Astrocyte (in vitro differentiated cells and primary cell): ENCODE results near the gene KASH5. TPM values are rescaled to one million over a fixed set of nuclear protein-coding genes. Genes with fewer than 3 reads are reported as not detected.
"Not testable (repeated sequence)": the region's sequence is repeated elsewhere in the genome, so short reads cannot be mapped to it uniquely, and the experiment has no call there.

Experiments used
- DNase-seq: peaks from one replicate; pipeline ENCODE4 v3.0.0-alpha.2; 2010; ENCODE audit warnings: low read depth
- FAIRE-seq: peaks from 2 replicates; lab custom pipeline; 2011; peaks lifted over from hg19 to GRCh38; lab: Jason Lieb, UNC
- H2AFZ ChIP-seq: 2 replicates; pipeline ENCODE4 v1.6.0; 2012; ENCODE audit warnings: low read depth, low read length, inconsistent platforms
- H3K27ac ChIP-seq: 2 replicates; pipeline ENCODE4 v1.5.1; 2011; ENCODE audit warnings: low read depth, low read length, inconsistent platforms
- H3K27me3 ChIP-seq: 2 replicates; pipeline ENCODE4 v1.6.0; 2011; ENCODE audit warnings: low read length, inconsistent platforms; ENCODE audit not compliant: insufficient read depth
- H3K36me3 ChIP-seq: 2 replicates; pipeline ENCODE4 v1.5.1; 2011; ENCODE audit warnings: low read length, inconsistent platforms; ENCODE audit not compliant: insufficient read depth
- H3K4me1 ChIP-seq: 2 replicates; pipeline ENCODE4 v1.5.1; 2011; ENCODE audit warnings: low read length, inconsistent platforms; ENCODE audit not compliant: insufficient read depth
- H3K4me2 ChIP-seq: 2 replicates; pipeline ENCODE4 v1.6.0; 2012; ENCODE audit warnings: low read length, inconsistent platforms
- H3K4me3 ChIP-seq: 2 replicates; pipeline ENCODE4 v1.5.1; 2011; ENCODE audit warnings: low read depth, mild to moderate bottlenecking, low read length, inconsistent platforms; ENCODE audit not compliant: insufficient read depth
- H3K79me2 ChIP-seq: 2 replicates; pipeline ENCODE4 v1.6.0; 2012; ENCODE audit warnings: mild to moderate bottlenecking, low read length, inconsistent platforms; ENCODE audit not compliant: insufficient read depth
- H3K9ac ChIP-seq: 2 replicates; pipeline ENCODE4 v1.6.0; 2012; ENCODE audit warnings: mild to moderate bottlenecking, low read length, inconsistent platforms
- H3K9me3 ChIP-seq: 2 replicates; pipeline ENCODE4 v1.5.1; 2012; ENCODE audit warnings: low read depth, mild to moderate bottlenecking, low read length, inconsistent platforms; ENCODE audit not compliant: insufficient read depth
- H4K20me1 ChIP-seq: 2 replicates; pipeline ENCODE4 v1.6.0; 2012; ENCODE audit warnings: low read length, inconsistent platforms; ENCODE audit not compliant: insufficient read depth
- H3K27ac Mint-ChIP-seq: one replicate; pipeline ENCODE4 v1.8.0; 2021; ENCODE audit warnings: mild to moderate bottlenecking, mixed read lengths; ENCODE audit not compliant: unreplicated experiment
- H3K27me3 Mint-ChIP-seq: one replicate; pipeline ENCODE4 v1.8.0; 2021; ENCODE audit warnings: low read depth, mixed read lengths; ENCODE audit not compliant: unreplicated experiment
- H3K36me3 Mint-ChIP-seq: one replicate; pipeline ENCODE4 v1.8.0; 2021; ENCODE audit warnings: low read depth, mixed read lengths; ENCODE audit not compliant: unreplicated experiment
- H3K4me1 Mint-ChIP-seq: one replicate; pipeline ENCODE4 v1.8.0; 2021; ENCODE audit warnings: low read depth, mixed read lengths; ENCODE audit not compliant: unreplicated experiment
- H3K4me3 Mint-ChIP-seq: one replicate; pipeline ENCODE4 v1.8.0; 2021; ENCODE audit warnings: mild to moderate bottlenecking, moderate library complexity, mixed read lengths; ENCODE audit not compliant: unreplicated experiment
- H3K9me3 Mint-ChIP-seq: one replicate; pipeline ENCODE4 v1.8.0; 2021; ENCODE audit warnings: mild to moderate bottlenecking, mixed read lengths; ENCODE audit not compliant: unreplicated experiment
- CTCF ChIP-seq: IDR thresholded peaks from 2 replicates; pipeline ENCODE4 v1.5.1; 2011; ENCODE audit warnings: low read depth, mild to moderate bottlenecking, inconsistent platforms, low read length, moderate library complexity; ENCODE audit not compliant: insufficient read depth
- EZH2 ChIP-seq: IDR thresholded peaks from 2 replicates; pipeline ENCODE4 v1.6.1; 2012; ENCODE audit warnings: mild to moderate bottlenecking, low read length, inconsistent platforms; ENCODE audit not compliant: insufficient read depth
- total RNA-seq: library from RNA; stranded (reverse); gene quantifications from 2 replicates; pipeline ENCODE4 v1.2.1, GENCODE V29; 2021

The KASH5 gene
- total RNA-seq, 1 donor from 2014 or later: not detected

- H3K4me2 ChIP-seq: no peak overlapping the region
- DNase-seq (no peak), FAIRE-seq (no peak)
- no peak overlapping the region for H2AFZ ChIP-seq
- no peak overlapping the region for H3K9ac ChIP-seq
- Mint-ChIP-seq H3K9me3 (no peaks in the 10 kb centered on the region), H3K36me3 (no peaks in the 10 kb centered on the region), H3K4me3 (no peak overlapping the region), H3K4me1 (no peaks in the 10 kb centered on the region), H3K27me3 (no peaks in the 10 kb centered on the region), H3K27ac (no peak overlapping the region)
- no peak overlapping the region for H3K4me3 ChIP-seq
- TF ChIP-seq CTCF: no peak
- no peak for TF ChIP-seq EZH2
- H3K27me3 ChIP-seq: no peaks in the 10 kb centered on the region
- peaks cover 4% of the 10 kb centered on the region for H3K4me1 ChIP-seq
- no peaks in the 10 kb centered on the region for H3K9me3 ChIP-seq
- no peaks in the 10 kb centered on the region for H4K20me1 ChIP-seq
- H3K36me3 ChIP-seq: no peaks in the 10 kb centered on the region
- H3K79me2 ChIP-seq: no peaks in the 10 kb centered on the region
- H3K27ac ChIP-seq: no peak overlapping the region
Observed at GRCh38 chr19:49458567-49458903, 70.5 kb downstream of the KASH5 start.

GRCh38 chr19:49459388-49459787 is 71.3 kb downstream of the KASH5 start:
- H4K20me1 ChIP-seq: no peaks in the 10 kb centered on the region
- Mint-ChIP-seq H3K36me3 (no peaks in the 10 kb centered on the region), H3K27me3 (no peaks in the 10 kb centered on the region), H3K27ac (no peak overlapping the region), H3K4me3 (no peak overlapping the region), H3K4me1 (no peaks in the 10 kb centered on the region), H3K9me3 (no peaks in the 10 kb centered on the region)
- no peak overlapping the region for H2AFZ ChIP-seq
- no peak overlapping the region for H3K4me2 ChIP-seq
- DNase-seq (no peak), FAIRE-seq (no peak)
- no peaks in the 10 kb centered on the region for H3K36me3 ChIP-seq
- H3K27ac ChIP-seq: no peak overlapping the region
- H3K4me3 ChIP-seq: no peak overlapping the region
- H3K4me1 ChIP-seq: no peaks in the 10 kb centered on the region
- no peaks in the 10 kb centered on the region for H3K27me3 ChIP-seq
- H3K79me2 ChIP-seq: no peaks in the 10 kb centered on the region
- TF ChIP-seq EZH2 (no peak), CTCF (no peak)
- H3K9ac ChIP-seq: no peak overlapping the region
- H3K9me3 ChIP-seq: no peaks in the 10 kb centered on the region

DNA sequence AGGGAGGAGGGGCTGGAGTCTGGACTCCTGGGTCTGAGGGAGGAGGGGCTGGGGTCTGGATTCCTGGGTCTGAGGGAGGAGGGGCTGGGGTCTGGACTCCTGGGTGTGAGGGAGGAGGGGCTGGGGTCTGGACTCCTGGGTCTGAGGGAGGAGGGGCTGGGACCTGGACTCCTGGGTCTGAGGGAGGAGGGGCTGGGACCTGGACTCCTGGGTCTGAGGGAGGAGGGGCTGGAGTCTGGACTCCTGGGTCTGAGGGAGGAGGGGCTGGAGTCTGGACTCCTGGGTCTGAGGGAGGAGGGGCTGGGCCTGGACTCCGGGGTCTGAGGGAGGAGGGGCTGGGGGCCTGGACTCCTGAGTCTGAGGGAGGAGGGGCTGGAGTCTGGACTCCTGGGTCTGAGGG is 73.1 kb downstream of the KASH5 start:
- not testable (repeated sequence) for FAIRE-seq, H2AFZ ChIP-seq, H3K79me2 ChIP-seq, H3K4me1 Mint-ChIP-seq, DNase-seq, H3K27ac ChIP-seq, H4K20me1 ChIP-seq, H3K27me3 ChIP-seq, H3K4me1 ChIP-seq, H3K4me2 ChIP-seq, H3K4me3 Mint-ChIP-seq, H3K9me3 ChIP-seq, H3K4me3 ChIP-seq, H3K27ac Mint-ChIP-seq, H3K9ac ChIP-seq, H3K36me3 Mint-ChIP-seq, H3K9me3 Mint-ChIP-seq, H3K36me3 ChIP-seq, H3K27me3 Mint-ChIP-seq
